ENCODE data around the gene MPZ.

DNA sequence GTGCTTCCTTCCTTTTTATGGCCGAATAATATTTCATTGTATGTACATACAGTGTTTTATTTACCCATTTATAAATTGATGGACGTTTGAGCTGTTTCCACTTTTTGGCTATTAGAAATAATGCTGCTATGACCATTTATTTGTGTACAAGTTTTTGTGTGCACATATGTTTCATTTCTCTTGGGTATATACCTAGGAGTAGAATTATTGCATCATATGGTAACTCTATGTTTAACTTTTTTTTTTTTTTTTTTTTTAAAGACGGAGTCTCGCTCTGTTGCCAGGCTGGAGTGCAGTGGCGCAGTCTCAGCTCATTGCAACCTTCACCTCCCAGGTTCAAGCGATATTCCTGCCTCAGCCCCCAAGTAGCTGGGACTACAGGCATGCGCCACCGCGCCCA is 23.4 kb upstream of the MPZ start:
- TF ChIP-seq, protein P1, sequence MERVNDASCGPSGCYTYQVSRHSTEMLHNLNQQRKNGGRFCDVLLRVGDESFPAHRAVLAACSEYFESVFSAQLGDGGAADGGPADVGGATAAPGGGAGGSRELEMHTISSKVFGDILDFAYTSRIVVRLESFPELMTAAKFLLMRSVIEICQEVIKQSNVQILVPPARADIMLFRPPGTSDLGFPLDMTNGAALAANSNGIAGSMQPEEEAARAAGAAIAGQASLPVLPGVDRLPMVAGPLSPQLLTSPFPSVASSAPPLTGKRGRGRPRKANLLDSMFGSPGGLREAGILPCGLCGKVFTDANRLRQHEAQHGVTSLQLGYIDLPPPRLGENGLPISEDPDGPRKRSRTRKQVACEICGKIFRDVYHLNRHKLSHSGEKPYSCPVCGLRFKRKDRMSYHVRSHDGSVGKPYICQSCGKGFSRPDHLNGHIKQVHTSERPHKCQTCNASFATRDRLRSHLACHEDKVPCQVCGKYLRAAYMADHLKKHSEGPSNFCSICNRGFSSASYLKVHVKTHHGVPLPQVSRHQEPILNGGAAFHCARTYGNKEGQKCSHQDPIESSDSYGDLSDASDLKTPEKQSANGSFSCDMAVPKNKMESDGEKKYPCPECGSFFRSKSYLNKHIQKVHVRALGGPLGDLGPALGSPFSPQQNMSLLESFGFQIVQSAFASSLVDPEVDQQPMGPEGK (CRISPR knock-in tag; IDR thresholded peaks at IDR 0.05; ENCODE audit: borderline replicate concordance), result no peak
- TF ChIP-seq ARNTL (CRISPR knock-in tag; IDR thresholded peaks at IDR 0.05; ENCODE audit: borderline replicate concordance, low read depth), result no peak
- no peak for TF ChIP-seq GLIS3 (CRISPR knock-in tag; IDR thresholded peaks at IDR 0.05)
- no peak for TF ChIP-seq TCF4 (CRISPR knock-in tag; IDR thresholded peaks at IDR 0.05; ENCODE audit: borderline replicate concordance)
- TF ChIP-seq TOX (CRISPR knock-in tag; IDR thresholded peaks at IDR 0.05; ENCODE audit: borderline replicate concordance), result no peak
- no peak for TF ChIP-seq PPARA (CRISPR knock-in tag; IDR thresholded peaks at IDR 0.05; ENCODE audit: borderline replicate concordance)

All from SK-N-SH treated with all-trans-retinoic acid at 6 μM for 48 hours (cell line).